T-helper 2 cell treated with Interferon-gamma antibody and Interleukin-4, amounts not matched to agents 100 ng/mL and 5 ng/mL, for 36 hours (primary cell): Measurements from ENCODE around the gene C1orf105. TPM values are rescaled to one million over a fixed set of nuclear protein-coding genes. Genes with fewer than 3 reads are reported as not detected.

ENCODE experiments used
- intact Hi-C: fragments of 100-400 bp; cut with micrococcal nuclease; formaldehyde crosslinking; loops from one replicate; pipeline ENCODE4 v1.15.1; 2023
- total RNA-seq: library from RNA; stranded (reverse); gene quantifications from 2 replicates; pipeline ENCODE4 v1.2.3, GENCODE V29; 2022

C1orf105 gene
- total RNA-seq, 1 donor from 2014 or later, result not detected

- intact Hi-C loops, result no loop called here
These were observed 33.1 kb downstream of the C1orf105 start for GRCh38 chr1:172453607-172454006.

- intact Hi-C loops, result no loop called here
These were observed 35.0 kb downstream of the C1orf105 start for GRCh38 chr1:172455451-172455850.

GRCh38 chr1:172456344-172456769 is 35.9 kb downstream of the C1orf105 start:
- intact Hi-C loops, result no loop called here

GRCh38 chr1:172457479-172458130 is 37.1 kb downstream of the C1orf105 start:
- intact Hi-C loops, result no loop called here

- intact Hi-C loops, result no loop called here
These were observed 39.7 kb downstream of the C1orf105 start for GRCh38 chr1:172460177-172460576.

GRCh38 chr1:172460887-172461315 is 40.4 kb downstream of the C1orf105 start:
- intact Hi-C loops, result no loop called here

- intact Hi-C loops, result no loop called here
These were observed 45.1 kb downstream of the C1orf105 start for GRCh38 chr1:172465617-172466016.

- intact Hi-C loops, result no loop called here
These were observed 46.4 kb downstream of the C1orf105 start for GRCh38 chr1:172466795-172467407.

GRCh38 chr1:172467446-172467845 is 47.0 kb downstream of the C1orf105 start:
- intact Hi-C loops, result no loop called here

- intact Hi-C loops, result no loop called here
These were observed 47.8 kb downstream of the C1orf105 start for GRCh38 chr1:172468296-172468695.

GRCh38 chr1:172469717-172470116 is 49.2 kb downstream of the C1orf105 start:
- intact Hi-C loops, result no loop called here

- intact Hi-C loops, result no loop called here
These were observed 49.7 kb downstream of the C1orf105 start for GRCh38 chr1:172470149-172470548.

- intact Hi-C loops, result no loop called here
These were observed 51.2 kb downstream of the C1orf105 start for GRCh38 chr1:172471666-172472065.

- intact Hi-C loops, result no loop called here
These were observed 52.0 kb downstream of the C1orf105 start for GRCh38 chr1:172472495-172472894.

GRCh38 chr1:172473302-172473701 is 52.8 kb downstream of the C1orf105 start:
- intact Hi-C loops, result no loop called here

- intact Hi-C loops, result no loop called here
These were observed 53.4 kb downstream of the C1orf105 start for GRCh38 chr1:172473842-172474241.

- intact Hi-C loops, result no loop called here
These were observed 55.8 kb downstream of the C1orf105 start for GRCh38 chr1:172476218-172476811.

GRCh38 chr1:172477216-172477615 is 56.7 kb downstream of the C1orf105 start:
- intact Hi-C loops, result no loop called here

GRCh38 chr1:172477741-172478140 is 57.3 kb downstream of the C1orf105 start:
- intact Hi-C loops, result no loop called here

- intact Hi-C loops, result no loop called here
These were observed 58.0 kb downstream of the C1orf105 start for GRCh38 chr1:172478485-172478884.

- intact Hi-C loops, result no loop called here
These were observed 59.9 kb downstream of the C1orf105 start for GRCh38 chr1:172480431-172480830.

- intact Hi-C loops, result no loop called here
These were observed 61.6 kb downstream of the C1orf105 start for GRCh38 chr1:172482044-172482443.

GRCh38 chr1:172483448-172483847 is 63.0 kb downstream of the C1orf105 start:
- intact Hi-C loops, result no loop called here
